ENCODE data around the gene LIPG.

The LIPG gene

GRCh38 chr18:49638891-49639557 is 77.2 kb downstream of the LIPG start:
- DNase-seq (ENCODE audit: low read depth in 2 of 2), result no peak

GRCh38 chr18:49639643-49640391 is 78.0 kb downstream of the LIPG start:
- DNase-seq (ENCODE audit: low read depth in 2 of 2), result no peak

DNA sequence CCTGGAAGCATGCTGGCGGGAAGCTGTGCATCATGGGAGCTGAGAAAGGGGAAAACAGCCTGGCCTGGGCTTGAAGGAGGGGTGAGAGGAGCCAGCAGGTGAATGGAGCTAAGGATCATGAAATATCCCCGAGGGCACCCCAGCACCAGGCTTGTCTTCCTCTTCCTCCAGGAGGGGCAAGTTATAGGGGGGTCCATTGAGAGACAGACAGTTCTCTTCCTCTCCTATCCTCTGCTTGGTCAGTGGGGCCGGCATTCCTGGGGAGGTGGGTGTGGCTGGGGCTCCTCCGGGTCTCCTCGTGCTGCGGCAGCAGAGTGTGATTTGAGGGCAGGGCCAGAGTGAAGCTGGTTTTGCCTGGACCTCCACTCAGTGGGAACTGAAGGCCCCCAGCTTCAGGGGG is 78.9 kb downstream of the LIPG start:
- DNase-seq (ENCODE audit: low read depth in 2 of 2), result no peak

DNA sequence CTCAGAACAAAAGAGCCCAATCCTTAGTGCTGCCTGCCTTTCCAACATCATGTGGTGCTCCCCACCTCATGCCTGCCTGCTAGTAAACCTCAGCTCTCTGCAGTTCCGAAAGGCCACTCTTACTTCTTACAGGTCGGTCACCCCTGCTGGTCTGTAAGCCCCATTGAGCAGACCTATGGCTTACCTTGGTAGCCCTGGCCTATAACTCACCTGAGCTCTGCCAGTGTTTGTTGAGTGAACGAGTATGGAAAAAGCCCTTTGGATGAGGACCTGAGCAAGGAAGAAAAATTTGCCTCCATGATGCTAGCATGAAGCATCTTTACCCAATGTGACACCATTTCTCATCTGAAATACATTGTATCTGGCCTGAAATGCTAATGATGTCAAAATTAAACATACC is 83.3 kb downstream of the LIPG start:
- no peak for DNase-seq (ENCODE audit: low read depth in 2 of 2)

- DNase-seq (ENCODE audit: low read depth in 2 of 2), result no peak
Measured at GRCh38 chr18:49645841-49646351, 84.0 kb downstream of the LIPG start.

GRCh38 chr18:49646873-49647272 is 85.0 kb downstream of the LIPG start:
- no peak for DNase-seq (ENCODE audit: low read depth in 2 of 2)

DNA sequence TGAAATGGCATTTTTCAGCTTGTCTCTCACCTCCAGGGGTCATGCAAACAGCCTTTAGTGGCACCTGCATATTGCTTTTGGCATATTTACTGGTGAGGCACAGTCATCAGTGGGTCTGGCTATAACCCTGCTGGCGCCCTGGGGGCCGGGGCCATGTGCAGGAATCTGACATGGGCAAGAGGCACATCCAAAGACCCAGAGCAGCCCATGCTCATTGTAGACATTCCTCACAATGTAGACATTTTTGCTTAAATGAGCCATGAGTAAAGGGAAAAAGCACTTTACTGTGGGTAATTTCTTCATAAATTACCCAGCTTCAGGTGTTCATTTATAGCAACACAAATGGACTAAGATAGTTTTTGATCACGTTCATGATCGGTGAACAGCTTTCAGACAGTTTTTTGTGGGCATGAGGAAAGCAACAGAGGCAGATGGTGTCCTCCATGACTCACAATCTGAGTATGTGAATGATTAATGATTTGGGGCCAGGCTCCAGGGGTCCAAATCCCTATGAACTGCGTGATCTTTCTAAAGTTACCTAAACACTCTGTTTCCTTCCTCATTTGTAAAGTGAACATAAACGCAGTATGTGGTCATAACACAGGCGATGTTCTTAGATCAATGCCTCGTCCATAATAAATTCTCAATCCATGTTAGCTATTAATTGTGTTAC is 85.8 kb downstream of the LIPG start:
- no peak for DNase-seq (ENCODE audit: low read depth in 2 of 2)

- no peak for DNase-seq (ENCODE audit: low read depth in 2 of 2)
Measured at GRCh38 chr18:49648326-49648725, 86.5 kb downstream of the LIPG start.

Data from stimulated activated CD8-positive, alpha-beta memory T cell treated with anti-CD3 and anti-CD28 coated beads, Interleukin-2, amount 100 ng/mL, for 1 hour (primary cell).